Measurements from ENCODE around the gene SPATA31C1. TPM values are rescaled to one million over a fixed set of nuclear protein-coding genes. Genes with fewer than 3 reads are reported as not detected.
"Not testable (repeated sequence)": the region's sequence is repeated elsewhere in the genome, so short reads cannot be mapped to it uniquely, and the experiment has no call there.

SPATA31C1 gene
- total RNA-seq, 1 donor from 2014 or later, result not detected

- no peak for DNase-seq (ENCODE audit: low read depth in 2 of 2)
Measured at GRCh38 chr9:87886933-87887505, 30.7 kb upstream of the SPATA31C1 start.

DNA sequence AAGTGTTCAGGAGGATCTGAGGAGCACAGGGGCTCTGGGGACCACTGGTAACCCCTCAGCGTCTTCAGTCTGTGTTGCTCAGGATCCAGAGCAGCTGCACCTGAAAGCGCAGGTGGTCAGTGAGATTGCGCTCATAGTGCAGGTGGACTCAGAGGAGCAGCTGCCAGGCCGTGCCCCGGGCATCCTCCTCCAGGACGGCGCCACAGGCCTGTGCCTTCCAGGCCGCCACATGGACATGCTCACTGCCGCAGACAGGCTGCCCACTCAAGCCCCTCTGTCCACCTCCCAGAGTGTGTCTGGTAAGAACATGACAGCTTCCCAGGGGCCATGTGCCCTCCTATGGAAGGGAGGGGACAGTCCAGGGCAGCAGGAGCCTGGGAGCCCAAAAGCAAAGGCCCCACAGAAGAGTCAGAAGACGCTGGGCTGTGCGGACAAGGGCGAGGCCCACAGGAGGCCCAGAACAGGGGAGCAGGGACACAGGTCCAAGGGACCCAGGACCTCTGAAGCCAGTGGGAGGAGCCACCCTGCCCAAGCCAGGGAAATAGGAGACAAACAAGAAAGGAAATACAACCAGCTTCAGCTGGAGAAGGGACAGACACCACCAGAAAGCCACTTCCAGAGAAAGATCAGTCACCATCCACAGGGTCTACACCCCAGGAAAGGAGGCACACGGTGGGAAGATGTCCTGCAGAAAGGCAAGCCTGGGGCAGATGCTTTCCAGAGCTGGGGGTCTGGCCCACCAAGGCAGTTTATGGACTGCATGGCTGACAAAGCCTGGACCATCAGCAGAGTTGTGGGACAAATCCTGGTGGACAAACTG, 29.9 kb upstream of the SPATA31C1 start:
- no peak for DNase-seq (ENCODE audit: low read depth in 2 of 2)

- DNase-seq (ENCODE audit: low read depth in 2 of 2), result no peak
Measured at GRCh38 chr9:87888501-87888900, 29.3 kb upstream of the SPATA31C1 start.

DNA sequence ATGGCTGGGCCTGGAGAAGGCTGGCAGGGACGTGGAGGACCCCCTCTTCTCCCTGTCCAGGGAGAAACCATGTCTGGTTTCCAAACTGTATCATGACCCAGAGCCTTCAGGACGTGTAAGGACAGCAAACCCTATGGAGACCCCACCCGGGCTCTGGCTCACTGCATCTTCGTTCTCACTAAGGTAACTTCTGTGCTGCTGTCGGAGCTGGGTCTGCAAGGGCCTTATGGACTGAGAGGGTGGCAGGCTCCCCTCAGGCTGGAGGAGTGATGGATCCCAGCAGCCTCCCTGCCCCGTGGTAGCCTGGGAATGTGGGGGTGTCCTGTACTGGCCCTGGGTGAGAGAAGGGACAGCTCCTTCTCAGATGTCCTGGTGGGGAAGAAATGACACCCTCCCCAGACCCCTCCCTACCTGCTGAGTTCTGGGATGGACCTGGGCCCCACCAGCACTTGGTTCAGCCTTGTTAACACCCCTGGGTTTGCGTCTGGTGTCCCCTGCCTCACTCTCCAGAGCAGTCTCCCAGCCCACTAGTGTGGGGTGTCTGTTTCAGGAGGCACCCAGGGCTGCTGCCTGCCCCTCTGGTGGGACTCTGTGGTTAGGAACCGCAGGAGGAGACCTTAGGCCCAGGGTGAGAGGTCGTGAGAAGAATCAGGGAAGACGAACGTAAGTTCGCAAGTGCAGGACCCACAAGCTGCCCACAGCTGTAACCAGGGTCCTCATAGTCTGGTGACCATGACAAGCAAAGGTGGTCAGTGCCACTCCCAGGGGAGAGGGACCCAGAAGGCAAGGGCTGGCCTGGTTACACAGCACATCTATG, 28.5 kb upstream of the SPATA31C1 start:
- DNase-seq (ENCODE audit: low read depth in 2 of 2), result no peak

- no peak for DNase-seq (ENCODE audit: low read depth in 2 of 2)
Measured at GRCh38 chr9:87889882-87890252, 27.9 kb upstream of the SPATA31C1 start.

GRCh38 chr9:87890837-87891236, 26.9 kb upstream of the SPATA31C1 start:
- DNase-seq (ENCODE audit: low read depth in 2 of 2), result no peak

- DNase-seq (ENCODE audit: low read depth in 2 of 2), result no peak
Measured at GRCh38 chr9:87891754-87892153, 26.0 kb upstream of the SPATA31C1 start.

DNA sequence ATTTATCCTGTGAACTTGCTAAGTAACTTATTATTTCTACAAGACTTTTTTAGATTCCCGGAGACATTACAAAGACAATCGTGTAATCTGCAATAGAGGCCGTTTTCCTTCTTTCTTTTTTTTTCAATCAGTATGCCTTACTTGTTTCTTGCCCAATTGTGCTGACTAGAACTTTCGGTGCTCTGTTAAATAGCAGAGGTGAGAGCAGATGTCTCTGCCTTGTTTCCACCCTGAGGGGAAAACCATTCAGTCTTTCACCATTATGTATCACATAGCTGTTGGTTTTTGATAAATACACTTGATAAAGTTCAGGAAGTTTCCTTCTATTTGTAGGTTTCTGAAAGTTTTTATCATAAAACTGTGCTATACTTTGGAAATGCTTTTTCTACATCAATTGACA, 24.8 kb upstream of the SPATA31C1 start:
- no peak for DNase-seq (ENCODE audit: low read depth in 2 of 2)

GRCh38 chr9:87894998-87895625, 22.6 kb upstream of the SPATA31C1 start:
- no peak for DNase-seq (ENCODE audit: low read depth in 2 of 2)

DNA sequence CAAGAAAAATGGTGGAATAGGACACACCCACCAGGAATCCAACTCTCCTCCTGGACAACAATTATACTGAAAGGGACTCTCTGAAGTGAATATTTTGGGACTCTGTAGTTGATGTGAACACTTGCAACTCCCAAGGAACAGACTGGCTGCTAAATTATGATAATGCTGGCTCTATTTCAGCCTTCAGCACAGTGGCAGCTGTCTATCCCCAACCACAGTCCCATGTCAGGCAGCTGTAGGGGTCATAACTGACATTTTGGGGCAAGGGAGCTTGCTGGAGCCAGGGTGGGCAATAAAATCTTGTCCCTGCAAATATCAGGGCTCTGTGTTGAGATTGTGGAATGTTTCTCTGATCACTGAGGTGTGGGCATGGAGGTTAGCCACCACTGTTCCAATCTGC, 20.9 kb upstream of the SPATA31C1 start:
- DNase-seq (ENCODE audit: low read depth in 2 of 2), result no peak

DNA sequence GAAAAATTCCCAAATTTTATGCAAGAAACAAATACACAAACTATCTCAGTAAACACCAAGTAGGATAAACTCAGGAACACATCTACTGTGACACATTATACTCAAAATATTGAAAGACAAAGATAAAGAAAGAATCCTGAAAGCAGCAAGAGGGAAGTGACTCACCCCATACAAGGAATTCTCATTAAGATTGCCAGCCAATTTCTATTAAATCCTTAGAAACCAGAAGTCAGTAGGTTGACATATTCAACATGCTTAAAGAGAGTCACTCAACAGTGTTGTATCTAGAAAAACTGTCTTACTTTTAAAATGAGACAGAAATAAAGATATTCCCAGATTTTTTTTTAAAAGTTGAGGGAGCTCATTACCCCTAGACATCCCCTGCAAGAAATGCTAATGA, 19.6 kb upstream of the SPATA31C1 start:
- peak in 1 of 2 donors; percentile 36 for DNase-seq (ENCODE audit: low read depth in 2 of 2)

- DNase-seq (ENCODE audit: low read depth in 2 of 2), result not testable (repeated sequence)
Measured at GRCh38 chr9:87902371-87902770, 15.4 kb upstream of the SPATA31C1 start.

DNA sequence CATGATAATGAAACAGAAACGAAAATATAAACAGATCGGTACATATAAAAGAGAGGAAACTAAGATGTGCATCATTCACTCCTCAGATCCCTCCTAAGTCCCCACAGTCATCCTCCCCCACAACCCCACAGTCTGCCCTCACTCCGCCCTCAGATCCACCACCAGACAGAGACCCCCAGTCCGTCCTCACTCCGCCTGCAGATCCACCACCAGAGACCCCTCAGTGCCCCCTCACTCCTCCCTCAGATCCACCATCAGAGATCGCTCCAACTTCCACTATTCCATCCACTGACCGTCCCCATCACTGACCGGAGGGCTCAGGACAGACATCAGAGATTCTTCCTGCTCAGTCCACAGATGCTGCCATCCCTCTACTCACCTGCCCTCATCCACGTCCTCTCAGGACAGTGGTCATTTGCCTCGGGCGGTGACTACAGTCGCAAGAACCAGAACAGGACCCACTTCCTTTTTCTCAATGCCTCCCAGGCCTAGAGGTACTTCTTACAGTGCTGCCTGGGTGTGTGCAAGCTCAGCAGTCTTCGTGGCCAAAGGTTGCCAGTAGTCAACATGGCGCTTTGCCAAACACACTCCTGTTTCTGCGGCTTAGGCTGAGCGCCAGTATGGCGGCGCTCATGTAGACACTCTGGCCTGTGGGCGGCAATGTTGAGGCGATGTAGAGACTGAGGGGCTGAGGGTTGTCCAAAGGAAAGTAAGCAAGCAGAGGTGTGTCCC, 8.3 kb upstream of the SPATA31C1 start:
- DNase-seq (ENCODE audit: low read depth in 2 of 2), result no peak

DNA sequence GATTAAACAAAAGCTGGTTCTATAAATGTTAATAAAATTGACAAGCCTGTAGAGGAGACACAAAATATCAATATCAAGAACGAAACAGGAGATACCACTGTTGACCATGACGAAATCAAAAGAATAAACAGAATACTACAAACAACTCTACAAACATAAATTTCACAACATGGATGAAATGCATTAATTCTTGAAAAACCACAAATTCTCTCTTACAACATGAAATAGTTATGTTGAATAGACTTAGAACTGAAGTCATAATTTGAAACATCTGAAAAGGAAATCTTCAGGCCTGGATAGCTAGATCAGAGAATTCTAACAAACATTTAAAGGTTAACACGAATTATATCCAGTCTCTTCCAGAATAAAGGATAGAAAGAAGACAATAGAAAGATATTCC, 6.9 kb upstream of the SPATA31C1 start:
- DNase-seq (ENCODE audit: low read depth in 2 of 2), result no peak

GRCh38 chr9:87919013-87919412, 1.3 kb downstream of the SPATA31C1 start:
- not testable (repeated sequence) for DNase-seq (ENCODE audit: low read depth in 2 of 2)

GRCh38 chr9:87921561-87921960, 3.8 kb downstream of the SPATA31C1 start:
- peak in 1 of 2 donors; percentile 17 for DNase-seq (ENCODE audit: low read depth in 2 of 2)

- not testable (repeated sequence) for DNase-seq (ENCODE audit: low read depth in 2 of 2)
Measured at GRCh38 chr9:87923012-87923411, 5.2 kb downstream of the SPATA31C1 start.

DNA sequence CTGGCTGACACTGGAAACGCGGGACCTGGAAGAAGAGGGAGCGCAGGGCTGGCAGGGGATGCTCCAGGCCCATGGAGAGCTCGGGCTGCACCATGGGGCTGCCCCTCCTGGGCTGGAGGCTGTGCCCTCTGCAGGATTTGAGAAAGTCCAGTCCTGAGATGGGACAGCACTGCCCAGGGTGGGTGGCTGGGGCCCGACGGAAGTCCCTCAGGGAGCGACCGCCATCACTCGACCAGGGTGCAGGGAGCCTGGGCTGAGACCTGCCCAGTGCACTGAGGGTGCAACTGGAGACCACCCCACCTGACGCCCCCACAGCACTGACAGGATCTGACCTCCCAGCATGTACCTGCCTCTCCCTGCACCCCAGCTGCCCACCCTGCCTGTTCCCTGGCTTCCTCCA, 7.1 kb downstream of the SPATA31C1 start:
- not testable (repeated sequence) for DNase-seq (ENCODE audit: low read depth in 2 of 2)

DNA sequence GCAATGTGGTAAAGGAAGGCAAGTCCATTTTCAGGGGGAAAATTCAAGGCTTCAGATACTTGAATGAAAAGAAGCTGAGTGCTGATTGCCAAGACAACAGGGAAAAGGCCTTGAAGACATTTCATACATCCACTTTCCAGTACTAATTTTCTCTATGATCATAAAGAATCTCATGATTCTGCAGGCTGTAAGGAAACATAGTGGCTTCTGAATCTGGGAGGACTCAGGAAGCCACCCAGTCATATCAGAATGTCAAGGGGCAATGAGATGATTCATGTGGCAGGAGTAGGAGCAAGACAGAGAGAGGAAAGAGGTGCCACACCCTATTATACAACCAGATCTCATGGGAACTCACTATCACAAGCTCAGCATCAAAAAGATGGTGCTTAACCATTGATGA, 11.4 kb downstream of the SPATA31C1 start:
- DNase-seq (ENCODE audit: low read depth in 2 of 2), result not testable (repeated sequence)

- not testable (repeated sequence) for DNase-seq (ENCODE audit: low read depth in 2 of 2)
Measured at GRCh38 chr9:87934444-87934843, 16.7 kb downstream of the SPATA31C1 start.

GRCh38 chr9:87937352-87937751, 19.6 kb downstream of the SPATA31C1 start:
- not testable (repeated sequence) for DNase-seq (ENCODE audit: low read depth in 2 of 2)
